SK-N-SH (cell line): ENCODE measurements around the gene DEFB127. TPM values are rescaled to one million over a fixed set of nuclear protein-coding genes. Genes with fewer than 3 reads are reported as not detected.

ENCODE experiments used
- CTCF ChIA-PET: fragments of 300-600, 350-600 bp; formaldehyde crosslinking; extraction: SDS; loops from one replicate; lab custom pipeline; 2021; lab: Yijun Ruan, JAX
- POLR2A ChIA-PET: fragments of 350-600 bp; sonication (Branson Sonifier 250); formaldehyde crosslinking; extraction: SDS; loops from one replicate; lab custom pipeline; 2020; ENCODE audit warnings: antibody characterized with exemption, inconsistent platforms; lab: Yijun Ruan, JAX
- DNase-seq: peaks from one replicate; pipeline ENCODE4 v3.0.0; 2012
- H2AFZ ChIP-seq: fragments of 200-600 bp; sonication (generic); 2 replicates; pipeline ENCODE4 v1.8.1; 2016; ENCODE audit warnings: antibody characterized with exemption, mild to moderate bottlenecking, low read depth
- H3F3A ChIP-seq: fragments of 200-600 bp; sonication (generic); replicated peaks from 2 replicates; pipeline ENCODE3; 2016; ENCODE audit warnings: antibody characterized with exemption, mild to moderate bottlenecking; ENCODE audit not compliant: insufficient read depth
- H3K27ac ChIP-seq, 2 experiments: fragments of 200-500 bp in 1 of 2; fragments of 200-600 bp in 1 of 2; sonication (Bioruptor generic) in 1 of 2; sonication (generic), shearing (Covaris generic) in 1 of 2; 2 replicates each; pipeline versions ENCODE4 v1.5.1 to v1.6.1; 2014 to 2016; ENCODE audit warnings: low read depth in 2 of 2, inconsistent platforms in 1 of 2, low read length in 1 of 2, mild to moderate bottlenecking in 1 of 2, mixed read lengths in 1 of 2
- H3K27me3 ChIP-seq: fragments of 200-600 bp; sonication (generic), shearing (Covaris generic); 2 replicates; pipeline ENCODE4 v1.6.1; 2016; ENCODE audit warnings: mixed run types; ENCODE audit not compliant: insufficient read depth
- H3K36me3 ChIP-seq, 2 experiments: fragments of 200-500 bp in 1 of 2; fragments of 200-600 bp in 1 of 2; sonication (Bioruptor generic) in 1 of 2; sonication (generic) in 1 of 2; replicated peaks in 1 of 2; 2 replicates each; pipeline versions ENCODE3 to v1.5.1; 2014 to 2016; ENCODE audit warnings: low read length in 1 of 2, mild to moderate bottlenecking in 1 of 2; ENCODE audit not compliant: insufficient read depth in 2 of 2, control insufficient read depth in 1 of 2
- H3K4me1 ChIP-seq, 2 experiments: fragments of 200-500 bp in 1 of 2; fragments of 200-600 bp in 1 of 2; sonication (Bioruptor generic) in 1 of 2; sonication (generic), shearing (Covaris generic) in 1 of 2; 2 replicates each; pipeline versions ENCODE4 v1.5.1 to v1.6.1; 2014 to 2016; ENCODE audit warnings: low read depth in 1 of 2, low read length in 1 of 2, mixed run types in 1 of 2; ENCODE audit not compliant: insufficient read depth in 2 of 2, control insufficient read depth in 1 of 2
- H3K4me2 ChIP-seq: fragments of 200-600 bp; sonication (generic), shearing (Covaris generic); 2 replicates; pipeline ENCODE4 v1.6.1; 2017; ENCODE audit warnings: mixed run types
- H3K4me3 ChIP-seq, 2 experiments: fragments of 200-500 bp in 1 of 2; fragments of 200-600 bp in 1 of 2; sonication (Bioruptor generic) in 1 of 2; sonication (generic), shearing (Covaris generic) in 1 of 2; 2 replicates each; pipeline versions ENCODE4 v1.5.1 to v1.8.1; 2014 to 2016; ENCODE audit warnings: low read depth in 2 of 2, inconsistent platforms in 1 of 2, low read length in 1 of 2, mild to moderate bottlenecking in 1 of 2, mixed read lengths in 1 of 2, moderate library complexity in 1 of 2
- H3K79me2 ChIP-seq: fragments of 200-600 bp; sonication (generic); 2 replicates; pipeline ENCODE4 v1.8.1; 2017; ENCODE audit warnings: mild to moderate bottlenecking; ENCODE audit not compliant: insufficient read depth
- H3K9ac ChIP-seq: fragments of 200-600 bp; sonication (generic); 2 replicates; pipeline ENCODE4 v1.6.1; 2017; ENCODE audit warnings: mixed run types
- H3K9me2 ChIP-seq: fragments of 200-600 bp; sonication (generic); 2 replicates; pipeline ENCODE4 v1.6.1; 2017; ENCODE audit warnings: mixed run types
- H3K9me3 ChIP-seq: fragments of 200-600 bp; sonication (generic); 2 replicates; pipeline ENCODE4 v1.6.1; 2017; ENCODE audit warnings: mixed run types, mild to moderate bottlenecking, moderate library complexity
- H4K20me1 ChIP-seq: fragments of 200-600 bp; sonication (generic); 2 replicates; pipeline ENCODE4 v1.6.1; 2017; ENCODE audit warnings: mild to moderate bottlenecking, mixed run types; ENCODE audit not compliant: insufficient read depth
- ELF1 ChIP-seq: IDR thresholded peaks from 2 replicates; pipeline ENCODE4 v1.4.0; 2012
- EP300 ChIP-seq, 2 experiments: IDR thresholded peaks; 2 replicates each; pipeline versions ENCODE4 v1.4.0 to v1.6.1; 2012; ENCODE audit warnings: borderline replicate concordance in 1 of 2, low read depth in 1 of 2, low read length in 1 of 2
- FOXJ3 ChIP-seq: sonication (generic); formaldehyde crosslinking; IDR thresholded peaks from 2 replicates; pipeline ENCODE4 v1.5.1; 2020; ENCODE audit warnings: mild to moderate bottlenecking, missing genetic modification reagents
- FOXM1 ChIP-seq: IDR thresholded peaks from 2 replicates; pipeline ENCODE4 v1.4.0; 2012; ENCODE audit warnings: low read depth, mild to moderate bottlenecking
- JUND ChIP-seq: IDR thresholded peaks from 2 replicates; pipeline ENCODE4 v1.4.0; 2012
- MAX ChIP-seq: IDR thresholded peaks from 2 replicates; pipeline ENCODE4 v1.4.0; 2012; ENCODE audit warnings: low read depth
- MXI1 ChIP-seq: IDR thresholded peaks from 2 replicates; pipeline ENCODE4 v1.6.1; 2012; ENCODE audit warnings: mild to moderate bottlenecking, low read depth, low read length, improper control_type of control experiment
- POLR2AphosphoS5 ChIP-seq: IDR thresholded peaks from 2 replicates; pipeline ENCODE4 v1.6.1; 2012; ENCODE audit warnings: low read depth, low read length
- RAD21 ChIP-seq: IDR thresholded peaks from 2 replicates; pipeline ENCODE4 v1.6.1; 2012; ENCODE audit warnings: mild to moderate bottlenecking, low read length
- REST ChIP-seq: IDR thresholded peaks from 2 replicates; pipeline ENCODE4 v1.6.1; 2012; ENCODE audit warnings: mild to moderate bottlenecking, low read depth, low read length, moderate library complexity
- RXRA ChIP-seq: IDR thresholded peaks from 2 replicates; pipeline ENCODE4 v1.4.0; 2012; ENCODE audit warnings: low read depth, mild to moderate bottlenecking, borderline replicate concordance
- SIN3A ChIP-seq: IDR thresholded peaks from 2 replicates; pipeline ENCODE4 v1.6.1; 2012; ENCODE audit warnings: low read depth, mild to moderate bottlenecking, low read length, moderate library complexity, borderline replicate concordance
- TEAD4 ChIP-seq: IDR thresholded peaks from 2 replicates; pipeline ENCODE4 v1.4.0; 2012; ENCODE audit warnings: mild to moderate bottlenecking, borderline replicate concordance; ENCODE audit not compliant: insufficient read depth
- USF1 ChIP-seq: IDR thresholded peaks from 2 replicates; pipeline ENCODE4 v1.4.0; 2012; ENCODE audit warnings: low read depth, borderline replicate concordance
- YY1 ChIP-seq: IDR thresholded peaks from 2 replicates; pipeline ENCODE4 v1.4.0; 2012; ENCODE audit warnings: low read depth, mild to moderate bottlenecking
- ZBTB33 ChIP-seq: IDR thresholded peaks from 2 replicates; pipeline ENCODE4 v1.4.0; 2012; ENCODE audit warnings: low read depth, borderline replicate concordance
- WGBS: methylation state at CpG from one replicate; pipeline ENCODE4 v1.1.6; 2017; ENCODE audit warnings: low lambda C conversion rate; 5-methylcytosine and 5-hydroxymethylcytosine counted together
- polyA plus RNA-seq, 3 experiments: library from polyadenylated mRNA; depleted of rRNA; stranded (reverse); fragments of >200 nt; gene quantifications; 2 replicates each; pipeline ENCODE4 v1.2.3, GENCODE V29; 2012

The DEFB127 gene
- polyA plus RNA-seq, 1 of the 3 experiments (the other 2 are of a cell fraction), result not detected

- POLR2A ChIA-PET, result no interaction called here
- DNase-seq, result no peak
- H3K27me3 ChIP-seq, result peaks cover 4% of the 10 kb centered on the region; the same call in 1 of the 2 replicates
- TF ChIP-seq ELF1, result no peak
- TF ChIP-seq FOXM1, result no peak
- TF ChIP-seq RXRA, result no peak
- CTCF ChIA-PET, result no interaction called here
- no peak overlapping the region for H3K9ac ChIP-seq
- H2AFZ ChIP-seq, result no peak overlapping the region
- H3K36me3 ChIP-seq, result no peaks in the 10 kb centered on the region
- no peaks in the 10 kb centered on the region for H3K9me2 ChIP-seq
- H3F3A ChIP-seq, result no peaks in the 10 kb centered on the region
- no peak overlapping the region for H3K4me3 ChIP-seq
- no peaks in the 10 kb centered on the region for H3K4me1 ChIP-seq
- H3K9me3 ChIP-seq, result no peaks in the 10 kb centered on the region
- H3K4me2 ChIP-seq, result no peak overlapping the region
- H3K27ac ChIP-seq, result no peak overlapping the region
- no peaks in the 10 kb centered on the region for H3K79me2 ChIP-seq
- no peaks in the 10 kb centered on the region for H4K20me1 ChIP-seq
- WGBS, result 23% methylated on average over 2 of the region's 2 CpGs
Measured at GRCh38 chr20:168876-169275, 11.6 kb downstream of the DEFB127 start.

- H3K4me2 ChIP-seq, result no peak overlapping the region
Measured at GRCh38 chr20:184288-184687, 27.0 kb downstream of the DEFB127 start.

GRCh38 chr20:187733-188132 lies 30.5 kb downstream of the DEFB127 start:
- ChIA-PET POLR2A (no interaction called here), CTCF (no interaction called here)
- Histone ChIP-seq H2AFZ (no peak overlapping the region), H3K27me3 (peaks cover 6% of the 10 kb centered on the region; the same call in 1 of the 2 replicates), H3F3A (no peaks in the 10 kb centered on the region), H3K4me1 (no peaks in the 10 kb centered on the region), H3K36me3 (no peaks in the 10 kb centered on the region), H3K79me2 (no peaks in the 10 kb centered on the region), H3K4me3 (no peak overlapping the region), H3K9me3 (no peaks in the 10 kb centered on the region), H3K4me2 (no peak overlapping the region), H3K27ac (no peak overlapping the region), H3K9me2 (no peaks in the 10 kb centered on the region), H4K20me1 (no peaks in the 10 kb centered on the region), H3K9ac (no peak overlapping the region)
- 0% methylated on average over 2 of the region's 2 CpGs for WGBS
- DNase-seq, result no peak
- TF ChIP-seq ZBTB33 (no peak), REST (no peak), FOXM1 (no peak), SIN3A (no peak), JUND (no peak), MXI1 (no peak), RAD21 (no peak), YY1 (no peak)

More at GRCh38 chr20:184288-184687, 27.0 kb downstream of the DEFB127 start:
- no peak for DNase-seq
- Histone ChIP-seq H3K27me3 (peaks cover 6% of the 10 kb centered on the region; the same call in 1 of the 2 replicates), H3K36me3 (no peaks in the 10 kb centered on the region), H3K9me2 (no peaks in the 10 kb centered on the region), H3K9me3 (no peaks in the 10 kb centered on the region), H3K27ac (no peak overlapping the region), H4K20me1 (no peaks in the 10 kb centered on the region), H3F3A (no peaks in the 10 kb centered on the region), H3K79me2 (no peaks in the 10 kb centered on the region), H3K4me1 (no peaks in the 10 kb centered on the region), H3K9ac (no peak overlapping the region), H2AFZ (no peak overlapping the region), H3K4me3 (no peak overlapping the region)
- CTCF ChIA-PET, result no interaction called here
- POLR2A ChIA-PET, result no interaction called here
- TF ChIP-seq EP300 (IDR thresholded peaks at IDR 0.05; ENCODE audit: borderline replicate concordance in 1 of 2, low read depth in 1 of 2, low read length in 1 of 2), result no peak
- no peak for TF ChIP-seq MXI1
- no peak for TF ChIP-seq FOXJ3 (CRISPR knock-in tag)
- TF ChIP-seq POLR2AphosphoS5, result no peak
- no peak for TF ChIP-seq TEAD4
- TF ChIP-seq MAX, result no peak
- TF ChIP-seq USF1, result no peak
- 2% methylated on average over 2 of the region's 2 CpGs for WGBS
